ENCODE results near the gene MYT1.

Gene MYT1

GRCh38 chr20:64140061-64140931, 24.0 kb upstream of the MYT1 start:
- DNase-seq (ENCODE audit: low read depth) = no peak

DNA sequence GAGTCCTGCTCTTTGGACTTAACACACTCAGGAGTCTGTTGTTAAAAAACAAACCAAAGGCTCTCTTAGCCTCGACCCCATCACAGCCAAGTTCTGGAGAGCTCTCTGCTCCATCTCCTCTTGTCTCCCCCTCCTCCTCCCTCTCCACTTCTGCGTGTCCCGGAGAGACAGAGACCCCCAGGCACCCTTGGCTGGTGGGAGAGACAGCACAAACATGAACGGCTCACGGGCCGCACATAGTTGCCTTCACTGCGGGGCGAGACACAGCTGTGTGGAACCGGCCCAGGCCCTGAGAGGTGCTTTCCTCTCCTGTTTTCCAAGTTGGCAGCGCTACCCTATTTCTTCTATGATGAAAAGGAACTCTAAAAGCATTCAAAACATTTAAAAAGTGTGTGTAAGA, 23.3 kb upstream of the MYT1 start:
- DNase-seq (ENCODE audit: low read depth) = no peak

DNA sequence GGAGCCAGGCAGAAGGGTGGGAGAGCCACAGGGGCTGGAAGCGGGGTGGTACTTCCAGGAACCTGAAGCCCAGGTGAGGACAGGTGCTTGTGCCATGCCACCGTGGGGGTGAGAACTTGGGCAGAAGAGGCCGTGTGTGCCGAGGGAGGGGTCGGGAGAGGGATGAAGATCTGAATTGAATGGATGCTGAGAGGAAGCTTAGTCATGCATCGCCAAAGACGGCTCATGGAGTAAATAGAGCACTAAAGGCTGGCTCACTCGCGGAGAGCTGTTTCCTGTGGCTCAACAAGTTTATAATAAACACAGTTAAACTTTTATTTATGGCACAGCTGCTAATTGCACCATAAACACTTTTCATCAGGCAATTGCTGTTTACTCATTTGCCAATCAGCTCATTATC, 21.7 kb upstream of the MYT1 start:
- DNase-seq (ENCODE audit: low read depth) = no peak

DNA sequence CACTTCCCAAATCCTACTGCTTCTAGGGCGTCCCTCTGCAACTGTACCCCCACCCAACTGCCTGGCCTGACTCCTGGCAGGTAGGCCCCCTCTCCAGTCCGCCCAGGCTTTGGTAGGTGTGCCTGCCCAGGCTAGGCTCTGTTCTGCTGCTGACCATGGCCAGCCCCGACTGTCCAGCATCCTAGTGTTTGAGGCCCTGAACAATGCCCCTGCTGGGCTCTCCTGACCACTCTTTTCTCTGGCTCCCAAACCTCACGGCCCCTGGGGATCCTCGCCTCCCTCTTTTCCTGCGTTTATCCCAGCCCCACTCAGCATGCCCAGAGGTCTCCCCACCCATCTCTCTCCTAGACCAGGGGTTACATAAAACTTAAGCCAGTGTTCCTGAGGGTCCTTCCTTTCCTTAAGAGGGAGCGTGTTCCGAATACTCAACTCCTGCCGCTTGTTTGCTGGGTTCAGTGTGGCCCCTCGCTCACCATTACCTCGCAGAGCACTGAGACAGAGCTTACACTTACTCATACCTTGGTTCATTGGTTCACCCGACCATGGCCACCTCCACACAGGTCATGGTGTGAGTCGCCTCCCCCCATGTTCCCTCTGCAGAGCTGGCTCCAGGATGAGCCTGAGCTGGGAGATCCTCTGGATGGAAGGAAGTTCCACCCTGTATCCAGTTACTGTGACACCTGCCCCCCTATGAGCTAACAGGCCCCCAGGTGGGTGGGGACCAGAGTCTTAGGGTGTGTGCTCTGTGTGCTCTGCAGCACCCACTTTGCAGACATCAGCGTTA, 21.0 kb upstream of the MYT1 start:
- no peak for DNase-seq (ENCODE audit: low read depth)

DNA sequence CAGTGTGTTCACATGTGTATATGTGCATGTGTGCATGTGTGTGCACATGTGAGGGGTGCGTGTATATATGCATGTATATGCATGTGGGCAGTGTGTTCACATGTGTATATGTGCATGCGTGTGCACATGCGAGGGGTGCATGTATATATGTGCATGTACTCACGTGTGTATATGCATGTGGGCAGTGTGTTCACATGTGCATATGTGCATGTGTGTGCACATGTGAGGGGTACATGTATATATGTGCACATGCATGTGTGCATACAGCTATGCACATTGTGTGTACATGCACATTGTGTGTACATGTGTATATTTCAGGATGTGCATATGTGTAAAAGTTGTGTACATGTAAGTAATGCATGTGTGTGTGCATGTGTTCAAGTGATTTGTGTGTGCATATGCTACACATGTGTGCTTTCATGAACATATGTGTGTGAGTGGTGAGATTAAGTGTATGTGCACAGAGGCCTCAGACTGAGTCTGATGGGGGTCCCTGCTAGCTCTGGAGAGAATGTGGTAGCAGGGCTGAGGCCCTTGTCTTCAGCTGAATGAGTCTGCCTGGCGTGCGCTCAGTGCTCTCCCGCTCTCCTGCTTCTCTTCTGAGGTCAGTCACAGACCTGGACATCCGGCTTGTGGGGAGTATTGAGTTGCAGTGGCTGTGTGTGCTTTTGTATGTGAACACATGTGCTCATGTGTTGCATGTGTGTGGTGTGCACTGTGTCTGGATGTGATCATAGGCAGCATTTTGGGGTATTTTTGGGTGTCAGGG, 19.9 kb upstream of the MYT1 start:
- DNase-seq (ENCODE audit: low read depth) = no peak

GRCh38 chr20:64145458-64146300, 18.6 kb upstream of the MYT1 start:
- no peak for DNase-seq (ENCODE audit: low read depth)

- no peak for DNase-seq (ENCODE audit: low read depth)
Measured at GRCh38 chr20:64146301-64146935, 17.8 kb upstream of the MYT1 start.

- no peak for DNase-seq (ENCODE audit: low read depth)
Measured at GRCh38 chr20:64146936-64147477, 17.2 kb upstream of the MYT1 start.

DNA sequence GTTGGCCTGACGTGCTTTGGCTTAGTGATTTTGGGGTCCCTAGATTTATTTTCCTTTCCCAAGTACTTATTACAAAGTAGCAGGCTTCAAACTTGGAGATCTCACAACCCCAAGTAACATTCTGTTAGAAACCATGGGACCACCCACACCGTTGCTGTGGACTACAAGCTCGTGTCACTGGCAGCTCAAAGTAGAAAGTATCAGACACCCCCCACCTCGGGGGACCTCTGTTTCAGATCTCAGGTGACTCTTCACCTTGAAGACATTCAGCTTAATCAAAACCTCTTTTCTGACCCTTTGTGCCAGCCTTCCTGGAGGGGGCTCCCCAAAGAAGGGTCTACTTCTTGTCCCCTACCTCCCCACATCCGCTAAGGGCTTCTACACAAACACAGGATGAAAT, 15.7 kb upstream of the MYT1 start:
- DNase-seq (ENCODE audit: low read depth) = no peak

DNA sequence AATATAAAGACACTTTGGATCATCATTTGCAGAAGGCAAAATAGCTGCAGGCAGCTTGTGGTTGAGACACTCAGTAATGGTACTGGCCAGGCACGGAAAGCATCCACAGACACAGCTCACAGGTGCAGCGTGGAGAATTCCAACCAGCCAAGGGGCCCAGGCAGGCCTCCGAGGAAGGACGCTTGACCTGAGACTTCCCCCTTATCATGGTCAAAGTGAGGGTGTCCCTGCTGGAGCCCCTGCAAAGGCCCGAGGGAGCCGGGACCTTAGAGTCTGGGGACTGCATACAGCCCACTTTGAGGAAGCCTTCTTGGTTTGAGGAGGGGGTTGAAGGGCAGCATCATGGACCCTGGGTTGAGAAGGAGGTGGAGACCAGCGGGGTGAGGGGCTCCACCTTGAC, 15.1 kb upstream of the MYT1 start:
- DNase-seq (ENCODE audit: low read depth) = no peak

GRCh38 chr20:64149809-64150560, 14.3 kb upstream of the MYT1 start:
- no peak for DNase-seq (ENCODE audit: low read depth)

GRCh38 chr20:64150756-64151632, 13.3 kb upstream of the MYT1 start:
- DNase-seq (ENCODE audit: low read depth) = no peak

DNA sequence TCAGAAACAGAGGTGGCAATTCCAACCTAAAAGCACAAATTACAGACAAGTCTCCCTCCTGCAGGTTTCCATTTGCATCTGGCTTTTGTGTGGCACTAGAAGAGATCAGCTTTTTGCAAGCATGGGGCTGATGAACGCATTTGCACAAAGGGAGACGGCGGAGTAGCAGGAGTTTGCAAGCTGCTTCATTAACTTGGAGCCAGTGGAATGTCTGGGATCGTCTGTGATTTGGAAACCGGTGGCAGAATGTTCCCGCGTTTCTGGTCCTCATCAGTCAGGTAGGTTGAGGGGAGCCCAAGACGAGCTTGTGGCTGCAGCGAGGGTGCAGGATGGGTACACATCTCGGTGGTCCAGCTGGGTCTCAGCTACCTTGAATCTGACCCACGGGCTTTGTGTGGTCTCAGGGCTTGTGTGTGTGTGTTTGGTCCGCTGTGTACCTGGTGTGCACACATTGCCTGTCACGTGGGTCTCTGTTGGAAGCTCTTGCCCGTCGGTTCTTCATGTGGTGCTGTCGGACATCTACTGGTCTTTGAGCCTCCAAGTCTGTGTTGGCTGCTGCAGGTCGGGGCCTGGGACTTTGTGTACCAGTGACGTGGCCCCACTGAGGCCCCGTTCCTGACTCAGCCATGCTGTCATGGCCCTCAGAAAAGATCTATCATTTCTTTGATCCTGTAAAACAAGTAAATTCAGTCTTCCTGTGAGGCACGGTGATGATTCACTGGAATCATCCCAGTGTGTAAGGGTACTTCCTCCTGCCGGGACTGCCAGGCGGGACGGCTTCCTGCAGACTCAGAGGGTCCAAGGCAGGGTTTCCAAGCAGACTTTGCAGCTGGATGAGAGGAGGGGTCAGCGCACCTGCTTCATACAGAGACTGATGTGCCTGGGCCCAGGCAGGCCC, 12.4 kb upstream of the MYT1 start:
- DNase-seq (ENCODE audit: low read depth) = no peak

GRCh38 chr20:64152906-64153305, 11.3 kb upstream of the MYT1 start:
- DNase-seq (ENCODE audit: low read depth) = no peak

DNA sequence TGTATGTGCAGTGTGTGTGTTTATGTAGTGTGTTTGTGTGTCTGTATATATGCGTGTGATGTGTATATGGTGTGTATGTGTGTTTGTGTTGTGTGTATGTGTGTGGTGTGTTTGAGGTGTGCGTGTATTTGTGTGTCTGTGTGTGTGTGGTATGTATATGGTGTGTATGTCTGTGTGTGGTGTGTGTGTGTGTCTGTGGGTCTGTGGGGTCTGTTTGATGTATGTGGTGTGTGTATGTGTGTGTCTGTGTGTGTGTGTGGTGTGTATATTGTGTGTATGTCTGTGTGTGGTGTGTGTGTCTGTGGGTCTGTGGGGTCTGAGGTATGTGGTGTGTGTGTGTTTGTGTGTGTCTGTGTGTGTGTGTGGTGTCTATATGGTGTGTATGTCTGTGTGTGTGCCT, 10.8 kb upstream of the MYT1 start:
- DNase-seq (ENCODE audit: low read depth) = no peak

DNA sequence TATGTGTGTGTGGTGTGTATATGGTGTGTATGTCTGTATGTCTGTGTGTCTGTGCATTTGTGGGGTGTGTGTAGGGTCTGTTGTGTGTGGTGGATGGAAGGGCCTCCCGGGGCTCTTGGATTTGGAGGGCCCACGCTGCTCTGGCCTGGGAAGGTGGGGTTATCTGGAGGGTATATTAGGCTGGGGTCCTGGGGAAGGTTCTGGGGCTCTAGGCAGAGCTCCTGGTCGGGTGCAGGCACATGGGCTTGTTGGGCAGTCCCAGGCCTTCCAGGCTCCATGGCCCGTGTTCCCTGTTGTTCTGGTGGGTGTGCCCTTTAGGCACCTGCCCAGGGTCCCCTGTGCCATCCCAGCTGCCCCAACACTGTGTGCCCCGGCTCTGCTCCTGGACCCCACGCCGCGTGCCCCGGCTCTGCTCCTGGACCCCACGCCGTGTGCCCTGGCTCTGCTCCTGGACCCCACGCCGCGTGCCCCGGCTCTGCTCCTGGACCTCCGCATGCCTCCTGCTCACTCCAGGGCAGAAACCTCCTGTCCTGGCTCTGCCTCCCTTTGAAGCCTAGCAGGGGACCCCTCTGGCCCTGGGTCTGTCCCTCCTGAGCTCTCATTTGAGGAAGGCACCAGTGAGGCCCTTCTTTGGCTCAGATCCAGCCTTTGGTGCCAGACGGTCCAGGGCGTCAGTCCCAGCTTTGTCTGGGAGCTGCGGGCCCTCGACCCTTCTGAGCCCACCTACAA, 10.2 kb upstream of the MYT1 start:
- no peak for DNase-seq (ENCODE audit: low read depth)

DNA sequence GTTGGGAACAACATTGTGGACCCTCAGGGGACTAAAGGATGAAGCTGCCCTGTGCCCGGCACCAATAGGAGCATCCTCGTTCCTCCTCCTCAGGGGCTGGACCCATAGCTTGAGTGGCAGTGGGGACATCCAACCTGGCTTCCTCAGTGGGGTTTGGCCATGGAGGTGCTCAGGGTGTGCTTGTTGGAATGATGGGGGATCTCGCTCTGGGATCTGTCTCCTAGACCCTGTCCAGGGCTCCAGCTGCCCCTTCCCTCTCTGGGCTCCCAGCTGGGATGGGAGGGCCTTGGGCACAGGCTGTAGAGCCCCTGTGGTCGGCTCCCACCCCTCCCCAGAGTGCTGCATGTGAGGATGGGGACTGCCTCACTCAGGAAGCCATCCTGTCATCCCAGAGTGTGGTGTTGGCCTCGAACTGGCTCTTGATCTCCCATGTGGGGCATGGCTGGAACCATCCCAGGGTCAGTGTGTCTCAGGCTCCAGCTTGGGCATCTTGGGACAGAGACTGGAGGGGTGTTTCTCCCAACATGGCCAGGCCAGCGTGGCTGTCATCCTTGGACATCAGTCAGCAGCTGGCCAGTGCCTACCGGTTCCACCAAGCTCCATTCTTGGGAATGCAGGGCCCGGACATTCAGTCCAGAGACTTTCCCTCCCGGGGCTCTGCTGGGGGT, 9.5 kb upstream of the MYT1 start:
- no peak for DNase-seq (ENCODE audit: low read depth)

Measured in activated T-cell treated with anti-CD3 and anti-CD28 coated beads for 24 hours (primary cell).